Measurements from ENCODE around the gene LRP2BP. TPM values are rescaled to one million over a fixed set of nuclear protein-coding genes. Genes with fewer than 3 reads are reported as not detected.

Gene LRP2BP
- total RNA-seq, 1 experiment from 2014 or later: 0.33 TPM

DNA sequence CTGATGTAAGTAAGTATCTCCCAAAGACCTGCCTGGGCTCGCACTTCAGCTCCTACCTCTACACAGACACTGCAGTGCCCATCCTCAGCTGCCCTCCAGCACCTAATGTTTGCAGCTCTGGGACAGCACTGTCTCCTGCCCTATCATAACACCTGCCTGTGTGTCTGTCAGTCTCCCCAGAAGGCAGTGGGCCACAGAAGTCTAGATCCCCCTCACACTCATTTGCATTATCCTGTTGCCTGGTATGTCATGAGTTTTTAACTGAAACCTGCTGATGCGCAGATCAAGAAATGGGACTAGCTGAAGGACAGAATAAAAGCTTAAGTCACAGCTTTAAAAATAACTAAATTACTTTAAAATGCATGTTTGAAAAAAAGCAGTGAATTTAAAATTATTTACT, 43.0 kb downstream of the LRP2BP start:
- in situ Hi-C loops (cut with HindIII; ENCODE audit: low pct_unique_long_range_greater_than_20kb, low sequenced_read_pairs) (no loop called here), intact Hi-C loops (cut with micrococcal nuclease; ENCODE audit: unreplicated experiment) (no loop called here)
- H3K27me3 ChIP-seq (ENCODE audit: control insufficient read depth, insufficient read depth, low read length): no peaks in the 10 kb centered on the region
- POLR2A ChIA-PET: no interaction called here
- no peaks in the 10 kb centered on the region; the same call in 1 of the 2 replicates for H3K36me3 ChIP-seq (ENCODE audit: control insufficient read depth, insufficient read depth, low read length)
- no TSS peak for BruUV-seq (replicated peaks)
- no peak for TF ChIP-seq TCF7L2 (IDR thresholded peaks at IDR 0.05; ENCODE audit: low read depth, low read length)
- TF ChIP-seq, protein P1, sequence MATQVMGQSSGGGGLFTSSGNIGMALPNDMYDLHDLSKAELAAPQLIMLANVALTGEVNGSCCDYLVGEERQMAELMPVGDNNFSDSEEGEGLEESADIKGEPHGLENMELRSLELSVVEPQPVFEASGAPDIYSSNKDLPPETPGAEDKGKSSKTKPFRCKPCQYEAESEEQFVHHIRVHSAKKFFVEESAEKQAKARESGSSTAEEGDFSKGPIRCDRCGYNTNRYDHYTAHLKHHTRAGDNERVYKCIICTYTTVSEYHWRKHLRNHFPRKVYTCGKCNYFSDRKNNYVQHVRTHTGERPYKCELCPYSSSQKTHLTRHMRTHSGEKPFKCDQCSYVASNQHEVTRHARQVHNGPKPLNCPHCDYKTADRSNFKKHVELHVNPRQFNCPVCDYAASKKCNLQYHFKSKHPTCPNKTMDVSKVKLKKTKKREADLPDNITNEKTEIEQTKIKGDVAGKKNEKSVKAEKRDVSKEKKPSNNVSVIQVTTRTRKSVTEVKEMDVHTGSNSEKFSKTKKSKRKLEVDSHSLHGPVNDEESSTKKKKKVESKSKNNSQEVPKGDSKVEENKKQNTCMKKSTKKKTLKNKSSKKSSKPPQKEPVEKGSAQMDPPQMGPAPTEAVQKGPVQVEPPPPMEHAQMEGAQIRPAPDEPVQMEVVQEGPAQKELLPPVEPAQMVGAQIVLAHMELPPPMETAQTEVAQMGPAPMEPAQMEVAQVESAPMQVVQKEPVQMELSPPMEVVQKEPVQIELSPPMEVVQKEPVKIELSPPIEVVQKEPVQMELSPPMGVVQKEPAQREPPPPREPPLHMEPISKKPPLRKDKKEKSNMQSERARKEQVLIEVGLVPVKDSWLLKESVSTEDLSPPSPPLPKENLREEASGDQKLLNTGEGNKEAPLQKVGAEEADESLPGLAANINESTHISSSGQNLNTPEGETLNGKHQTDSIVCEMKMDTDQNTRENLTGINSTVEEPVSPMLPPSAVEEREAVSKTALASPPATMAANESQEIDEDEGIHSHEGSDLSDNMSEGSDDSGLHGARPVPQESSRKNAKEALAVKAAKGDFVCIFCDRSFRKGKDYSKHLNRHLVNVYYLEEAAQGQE (IDR thresholded peaks at IDR 0.05; ENCODE audit: insufficient read depth in 1 of 2, low read depth in 2 of 2, low read length in 1 of 2): no peak
- TF ChIP-seq SIN3A (IDR thresholded peaks at IDR 0.05; ENCODE audit: borderline replicate concordance, insufficient read depth, low read depth, low read length): no peak
- no peak for TF ChIP-seq POLR2AphosphoS5 (IDR thresholded peaks at IDR 0.05; ENCODE audit: low read depth, low read length)
- TF ChIP-seq, protein P2, sequence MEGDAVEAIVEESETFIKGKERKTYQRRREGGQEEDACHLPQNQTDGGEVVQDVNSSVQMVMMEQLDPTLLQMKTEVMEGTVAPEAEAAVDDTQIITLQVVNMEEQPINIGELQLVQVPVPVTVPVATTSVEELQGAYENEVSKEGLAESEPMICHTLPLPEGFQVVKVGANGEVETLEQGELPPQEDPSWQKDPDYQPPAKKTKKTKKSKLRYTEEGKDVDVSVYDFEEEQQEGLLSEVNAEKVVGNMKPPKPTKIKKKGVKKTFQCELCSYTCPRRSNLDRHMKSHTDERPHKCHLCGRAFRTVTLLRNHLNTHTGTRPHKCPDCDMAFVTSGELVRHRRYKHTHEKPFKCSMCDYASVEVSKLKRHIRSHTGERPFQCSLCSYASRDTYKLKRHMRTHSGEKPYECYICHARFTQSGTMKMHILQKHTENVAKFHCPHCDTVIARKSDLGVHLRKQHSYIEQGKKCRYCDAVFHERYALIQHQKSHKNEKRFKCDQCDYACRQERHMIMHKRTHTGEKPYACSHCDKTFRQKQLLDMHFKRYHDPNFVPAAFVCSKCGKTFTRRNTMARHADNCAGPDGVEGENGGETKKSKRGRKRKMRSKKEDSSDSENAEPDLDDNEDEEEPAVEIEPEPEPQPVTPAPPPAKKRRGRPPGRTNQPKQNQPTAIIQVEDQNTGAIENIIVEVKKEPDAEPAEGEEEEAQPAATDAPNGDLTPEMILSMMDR (IDR thresholded peaks at IDR 0.05): no peak
- H3K9me3 ChIP-seq (ENCODE audit: control insufficient read depth, insufficient read depth, low read depth, low read length): no peaks in the 10 kb centered on the region
- H3K4me1 ChIP-seq (ENCODE audit: control insufficient read depth, insufficient read depth, low read length): no peaks in the 10 kb centered on the region
- CTCF ChIA-PET: no interaction called here
- H3K27ac ChIP-seq (ENCODE audit: low read length): no peak overlapping the region
- no peak for DNase-seq (ENCODE audit: low read depth, low spot score)
- H3K4me3 ChIP-seq (ENCODE audit: low read depth in 2 of 2, low read length in 2 of 2): no peak overlapping the region
- no peak for ATAC-seq

DNA sequence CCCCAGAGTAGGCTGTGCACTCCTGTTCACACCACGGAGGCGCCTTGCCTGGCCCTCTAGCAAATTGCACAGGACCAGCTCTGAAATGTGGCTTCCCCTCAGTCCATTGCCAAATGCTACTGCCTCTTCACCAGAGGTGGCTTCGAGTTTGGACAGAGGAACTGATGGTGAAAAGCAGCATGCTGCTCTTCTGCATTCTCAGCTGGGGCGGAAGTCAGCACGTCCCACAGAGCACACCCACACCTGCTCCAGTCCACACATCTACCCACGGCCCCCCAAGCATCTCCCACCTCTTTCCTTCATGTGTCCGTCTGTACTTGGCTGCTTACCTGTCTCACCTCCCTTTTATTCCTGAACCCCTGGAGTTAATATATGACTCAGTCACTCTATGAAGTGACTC, 43.5 kb downstream of the LRP2BP start:
- no peak overlapping the region for H3K27ac ChIP-seq (ENCODE audit: low read length)
- DNase-seq (ENCODE audit: low read depth, low spot score): no peak
- TF ChIP-seq SIN3A (IDR thresholded peaks at IDR 0.05; ENCODE audit: borderline replicate concordance, insufficient read depth, low read depth, low read length) (no peak), TCF7L2 (IDR thresholded peaks at IDR 0.05; ENCODE audit: low read depth, low read length) (no peak), POLR2AphosphoS5 (IDR thresholded peaks at IDR 0.05; ENCODE audit: low read depth, low read length) (no peak)
- TF ChIP-seq, protein P2 (IDR thresholded peaks at IDR 0.05): no peak
- TF ChIP-seq, protein P1 (IDR thresholded peaks at IDR 0.05; ENCODE audit: insufficient read depth in 1 of 2, low read depth in 2 of 2, low read length in 1 of 2): no peak
- H3K4me1 ChIP-seq (ENCODE audit: control insufficient read depth, insufficient read depth, low read length): no peaks in the 10 kb centered on the region
- ChIA-PET POLR2A (no interaction called here), CTCF (no interaction called here)
- no peaks in the 10 kb centered on the region; the same call in 1 of the 2 replicates for H3K36me3 ChIP-seq (ENCODE audit: control insufficient read depth, insufficient read depth, low read length)
- BruUV-seq (replicated peaks): no TSS peak
- H3K9me3 ChIP-seq (ENCODE audit: control insufficient read depth, insufficient read depth, low read depth, low read length): no peaks in the 10 kb centered on the region
- no peak for ATAC-seq
- no peaks in the 10 kb centered on the region for H3K27me3 ChIP-seq (ENCODE audit: control insufficient read depth, insufficient read depth, low read length)
- in situ Hi-C loops (cut with HindIII; ENCODE audit: low pct_unique_long_range_greater_than_20kb, low sequenced_read_pairs) (no loop called here), intact Hi-C loops (cut with micrococcal nuclease; ENCODE audit: unreplicated experiment) (no loop called here)
- no peak overlapping the region for H3K4me3 ChIP-seq (ENCODE audit: low read depth in 2 of 2, low read length in 2 of 2)

Data from Panc1 (cell line).